Measurements from ENCODE around the gene TMEM223. TPM values are rescaled to one million over a fixed set of nuclear protein-coding genes. Genes with fewer than 3 reads are reported as not detected.

TMEM223 gene
- total and polyA plus RNA-seq, 9 of the 15 experiments (the other 6 are each of a cell fraction or from before 2014, with no cell fraction given), result 5.9 to 34.5 (median 19.6) TPM

- POLR2A ChIA-PET, result interaction anchor here (0.6 to 4.9 kb wide), 17 partner anchors 8 to 1948 kb away, joined by 3 to 97 read pairs (median 11); partner anchors contain the start of genes SLC3A2, WDR74 and ZBTB3
- FAIRE-seq (no peak), DNase-seq (ENCODE audit: extremely low read depth in 1 of 4, low spot score in 3 of 4) (peak in 2 of 4 experiments; percentile 42 to 48), ATAC-seq (peak; percentile 20)
- Histone ChIP-seq H3K9ac (ENCODE audit: insufficient read depth in 1 of 2, low read depth in 2 of 2, low read length in 2 of 2) (peak overlapping the region; percentile 86 to 96), H3K36me3 (ENCODE audit: control insufficient read depth, insufficient read depth, low read length) (peaks cover 60% of the 10 kb centered on the region), H3K4me1 (replicated peaks in 1 of 2; ENCODE audit: control insufficient read depth in 2 of 2, insufficient read depth in 2 of 2, low read length in 2 of 2) (peaks cover 7 to 17% of the 10 kb centered on the region in 2 experiments; a peak in 4 of 5 replicates), H3K9me1 (ENCODE audit: control insufficient read depth, insufficient read depth, low read length) (no peaks in the 10 kb centered on the region), H3K4me2 (ENCODE audit: insufficient read depth, low read length) (peak overlapping the region; percentile 98), H4K20me1 (replicated peaks; ENCODE audit: control insufficient read depth, insufficient read depth, low read length) (peaks cover 5% of the 10 kb centered on the region; the same call in 1 of the 2 replicates), H3K79me2 (ENCODE audit: control insufficient read depth, insufficient read depth, low read length) (peaks cover 51% of the 10 kb centered on the region), H3K9me3 (replicated peaks; ENCODE audit: control insufficient read depth, insufficient read depth, low read depth, low read length) (no peaks in the 10 kb centered on the region), H3K27me3 (ENCODE audit: control insufficient read depth in 2 of 2, insufficient read depth in 2 of 2, low read length in 2 of 2) (no peaks in the 10 kb centered on the region), H3K4me3 (peak overlapping the region; percentile 94), H2AFZ (ENCODE audit: low read depth, low read length) (peak overlapping the region; percentile 96), H3K27ac (ENCODE audit: extremely low read depth, low read depth, low read length) (peak overlapping the region; percentile 98)
- BruUV-seq (replicated peaks), result no TSS peak
- under 1% methylated on average over 26 of the region's 33 CpGs for WGBS (ENCODE audit: insufficient coverage, low coverage, missing lambda C conversion rate)
- CTCF ChIA-PET (ENCODE audit: low intra/inter-chr PET ratio), result no interaction called here
- in situ Hi-C loops (cut with MboI) (no loop called here), intact Hi-C loops (cut with micrococcal nuclease) (loop anchor here (1.0 kb wide), 1 partner anchor 26 kb away; the partner anchor contains the start of gene NXF1)
- TF ChIP-seq ZSCAN29 (IDR thresholded peaks at IDR 0.05) (peak; percentile 82; the same call in 1 of the 2 replicates), SAP30 (IDR thresholded peaks at IDR 0.05; ENCODE audit: borderline replicate concordance, insufficient read depth, low read depth, low read length, poor library complexity, severe bottlenecking) (peak; percentile 8), MAZ (CRISPR knock-in tag; conservative IDR thresholded peaks at IDR 0.05 in 1 of 2, IDR thresholded peaks at IDR 0.05 in 1 of 2) (0 out of 4 replicates have a peak, but pooled peaks of 1 of the 2 experiments have one; percentile 0), FOXK2 (conservative IDR thresholded peaks at IDR 0.05 in 1 of 2, IDR thresholded peaks at IDR 0.05 in 1 of 2; ENCODE audit: low read depth in 2 of 2) (no peak), RBBP5 (IDR thresholded peaks at IDR 0.05; ENCODE audit: borderline replicate concordance, insufficient read depth, low read length, poor library complexity, severe bottlenecking) (no peak), HDAC3 (IDR thresholded peaks at IDR 0.05; ENCODE audit: borderline replicate concordance, partially characterized antibody) (peak; percentile 81), NFE2 (IDR thresholded peaks at IDR 0.05; ENCODE audit: low read depth) (no peak), RB1 (IDR thresholded peaks at IDR 0.05; ENCODE audit: low read depth) (0 out of 2 replicates have a peak, but pooled peaks have one; percentile 58), OTX1 (CRISPR knock-in tag; IDR thresholded peaks at IDR 0.05) (no peak), ARNT (IDR thresholded peaks at IDR 0.05) (0 out of 4 replicates have a peak, but pooled peaks of 1 of the 2 experiments have one; percentile 19), ZNF740 (CRISPR knock-in tag; IDR thresholded peaks at IDR 0.05) (peak; percentile 90), ZNF740 (tag; IDR thresholded peaks at IDR 0.05) (peak in 1 of 2 experiments; percentile 70; a peak in 2 of 4 replicates), KHSRP (IDR thresholded peaks at IDR 0.05) (no peak), XRCC5 (IDR thresholded peaks at IDR 0.05; ENCODE audit: low read depth, low read length) (0 out of 2 replicates have a peak, but pooled peaks have one; percentile 30), NKRF (IDR thresholded peaks at IDR 0.05; ENCODE audit: borderline replicate concordance) (peak; percentile 44), SMARCC2 (IDR thresholded peaks at IDR 0.05; ENCODE audit: low read depth) (no peak), SIN3B (IDR thresholded peaks at IDR 0.05; ENCODE audit: low read depth) (0 out of 2 replicates have a peak, but pooled peaks have one; percentile 48)
Measured at GRCh38 chr11:62830904-62831519, 39.2 kb upstream of the TMEM223 start.

Data from K562 (cell line).